Measurements from ENCODE around the gene CYP4F8. TPM values are rescaled to one million over a fixed set of nuclear protein-coding genes. Genes with fewer than 3 reads are reported as not detected.

The CYP4F8 gene
- polyA plus RNA-seq, 1 of the 3 experiments (the other 2 are of a cell fraction), result not detected

DNA sequence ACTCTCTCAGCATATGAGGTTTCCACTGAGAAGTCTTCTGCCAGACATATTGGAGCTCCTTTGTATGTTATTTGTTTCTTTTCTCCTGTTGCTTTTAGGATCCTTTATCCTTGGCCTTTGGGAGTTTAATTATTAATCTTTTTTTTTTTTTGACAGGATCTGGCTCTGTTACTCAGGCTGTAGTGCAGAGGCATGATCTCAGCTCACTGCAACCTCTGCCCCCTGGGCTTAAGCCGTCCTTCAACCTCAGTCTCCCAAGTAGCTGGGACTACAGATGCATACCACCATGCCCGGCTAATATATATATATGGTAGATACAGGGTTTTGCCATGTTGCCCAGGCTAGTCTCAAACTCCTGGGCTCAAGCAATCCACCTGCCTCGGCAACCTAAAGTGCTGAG is 19.1 kb downstream of the CYP4F8 start:
- Histone ChIP-seq H3F3A (replicated peaks; ENCODE audit: insufficient read depth) (no peaks in the 10 kb centered on the region), H3K4me3 (ENCODE audit: low read depth in 2 of 2, low read length in 1 of 2) (no peak overlapping the region), H2AFZ (ENCODE audit: low read depth) (no peak overlapping the region), H3K9ac (no peak overlapping the region), H3K4me2 (no peak overlapping the region), H3K4me1 (ENCODE audit: control insufficient read depth in 1 of 2, insufficient read depth in 2 of 2, low read depth in 1 of 2, low read length in 1 of 2) (no peaks in the 10 kb centered on the region), H4K20me1 (ENCODE audit: insufficient read depth) (no peaks in the 10 kb centered on the region), H3K79me2 (ENCODE audit: insufficient read depth) (no peaks in the 10 kb centered on the region), H3K9me3 (no peaks in the 10 kb centered on the region), H3K27me3 (ENCODE audit: insufficient read depth) (no peaks in the 10 kb centered on the region), H3K9me2 (no peaks in the 10 kb centered on the region), H3K36me3 (replicated peaks in 1 of 2; ENCODE audit: control insufficient read depth in 1 of 2, insufficient read depth in 2 of 2, low read length in 1 of 2) (no peaks in the 10 kb centered on the region), H3K27ac (ENCODE audit: low read depth in 2 of 2, low read length in 1 of 2) (no peak overlapping the region)
- CTCF ChIA-PET, result no interaction called here
- TF ChIP-seq TAF1 (IDR thresholded peaks at IDR 0.05; ENCODE audit: borderline replicate concordance, low read depth, low read length) (no peak), NRF1 (IDR thresholded peaks at IDR 0.05; ENCODE audit: low read depth, low read length) (no peak), RFX5 (IDR thresholded peaks at IDR 0.05; ENCODE audit: low read length) (no peak), MAX (IDR thresholded peaks at IDR 0.05; ENCODE audit: low read depth) (no peak), RCOR1 (IDR thresholded peaks at IDR 0.05; ENCODE audit: low read length) (no peak), RAD21 (IDR thresholded peaks at IDR 0.05; ENCODE audit: low read length) (no peak), GATA2 (CRISPR knock-in tag; IDR thresholded peaks at IDR 0.05) (no peak), POLR2AphosphoS5 (IDR thresholded peaks at IDR 0.05; ENCODE audit: low read depth, low read length) (no peak), CHD2 (IDR thresholded peaks at IDR 0.05; ENCODE audit: low read length, partially characterized antibody) (no peak), YY1 (IDR thresholded peaks at IDR 0.05; ENCODE audit: low read depth) (no peak), PBX3 (IDR thresholded peaks at IDR 0.05) (no peak), SMC3 (IDR thresholded peaks at IDR 0.05; ENCODE audit: low read depth, low read length) (no peak)
- TF ChIP-seq, protein P1, sequence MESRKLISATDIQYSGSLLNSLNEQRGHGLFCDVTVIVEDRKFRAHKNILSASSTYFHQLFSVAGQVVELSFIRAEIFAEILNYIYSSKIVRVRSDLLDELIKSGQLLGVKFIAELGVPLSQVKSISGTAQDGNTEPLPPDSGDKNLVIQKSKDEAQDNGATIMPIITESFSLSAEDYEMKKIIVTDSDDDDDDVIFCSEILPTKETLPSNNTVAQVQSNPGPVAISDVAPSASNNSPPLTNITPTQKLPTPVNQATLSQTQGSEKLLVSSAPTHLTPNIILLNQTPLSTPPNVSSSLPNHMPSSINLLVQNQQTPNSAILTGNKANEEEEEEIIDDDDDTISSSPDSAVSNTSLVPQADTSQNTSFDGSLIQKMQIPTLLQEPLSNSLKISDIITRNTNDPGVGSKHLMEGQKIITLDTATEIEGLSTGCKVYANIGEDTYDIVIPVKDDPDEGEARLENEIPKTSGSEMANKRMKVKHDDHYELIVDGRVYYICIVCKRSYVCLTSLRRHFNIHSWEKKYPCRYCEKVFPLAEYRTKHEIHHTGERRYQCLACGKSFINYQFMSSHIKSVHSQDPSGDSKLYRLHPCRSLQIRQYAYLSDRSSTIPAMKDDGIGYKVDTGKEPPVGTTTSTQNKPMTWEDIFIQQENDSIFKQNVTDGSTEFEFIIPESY (IDR thresholded peaks at IDR 0.05; ENCODE audit: borderline replicate concordance, low read depth), result no peak
- WGBS (ENCODE audit: low lambda C conversion rate), result 7% methylated on average over 3 of the region's 3 CpGs
- DNase-seq, result no peak
- POLR2A ChIA-PET, result no interaction called here

DNA sequence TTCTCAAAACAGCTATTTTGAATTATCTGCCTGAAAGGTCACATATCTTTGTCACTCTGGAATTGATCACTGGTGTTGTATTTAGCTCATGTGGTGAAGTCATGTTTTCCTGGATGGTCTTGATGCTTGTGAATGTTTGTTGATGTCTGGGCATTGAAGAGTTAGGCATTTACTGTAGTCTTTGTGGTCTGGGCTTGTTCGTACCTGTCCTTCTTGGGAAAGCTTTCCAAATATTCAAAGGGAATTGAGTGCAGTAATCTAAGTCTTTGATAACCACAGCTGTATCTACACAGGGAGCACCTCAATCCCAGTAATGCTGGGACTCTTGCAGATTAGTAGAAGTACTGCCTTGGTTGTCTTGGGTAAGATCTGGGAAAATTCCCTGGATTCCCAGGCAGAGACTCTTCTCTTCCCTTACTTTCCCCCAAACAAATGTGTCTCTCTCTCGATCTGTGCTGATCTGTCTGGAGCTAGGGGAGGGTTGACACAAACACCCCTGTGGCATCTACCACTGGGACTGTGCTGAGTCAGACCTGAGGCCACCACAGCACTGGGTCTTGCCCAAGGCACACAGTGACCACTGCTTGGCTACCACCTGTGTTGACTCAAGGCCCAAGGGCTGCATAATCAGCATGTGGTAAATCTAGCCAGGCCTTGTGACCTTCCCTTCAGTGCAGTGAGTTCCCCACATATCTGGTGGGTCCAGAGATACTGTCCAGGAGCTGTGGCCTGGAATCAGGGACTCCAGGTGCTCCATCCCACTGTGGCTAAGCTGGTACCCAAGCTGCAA is 20.2 kb downstream of the CYP4F8 start:
- TF ChIP-seq FOXJ3 (CRISPR knock-in tag; IDR thresholded peaks at IDR 0.05), result no peak
- CTCF ChIA-PET, result no interaction called here
- no peaks in the 10 kb centered on the region for H3K79me2 ChIP-seq (ENCODE audit: insufficient read depth)
- 0% methylated on average over 2 of the region's 2 CpGs for WGBS (ENCODE audit: low lambda C conversion rate)
- H3K9me2 ChIP-seq, result no peaks in the 10 kb centered on the region
- H3K4me1 ChIP-seq (ENCODE audit: control insufficient read depth in 1 of 2, insufficient read depth in 2 of 2, low read depth in 1 of 2, low read length in 1 of 2), result no peaks in the 10 kb centered on the region
- no peaks in the 10 kb centered on the region for H3F3A ChIP-seq (replicated peaks; ENCODE audit: insufficient read depth)
- H3K9ac ChIP-seq, result no peak overlapping the region
- no peaks in the 10 kb centered on the region for H3K9me3 ChIP-seq
- no peaks in the 10 kb centered on the region for H3K27me3 ChIP-seq (ENCODE audit: insufficient read depth)
- H3K36me3 ChIP-seq (replicated peaks in 1 of 2; ENCODE audit: control insufficient read depth in 1 of 2, insufficient read depth in 2 of 2, low read length in 1 of 2), result no peaks in the 10 kb centered on the region
- no peak overlapping the region for H2AFZ ChIP-seq (ENCODE audit: low read depth)
- H3K4me2 ChIP-seq, result no peak overlapping the region
- H4K20me1 ChIP-seq (ENCODE audit: insufficient read depth), result no peaks in the 10 kb centered on the region
- DNase-seq, result no peak
- POLR2A ChIA-PET, result no interaction called here
- no peak overlapping the region for H3K4me3 ChIP-seq (ENCODE audit: low read depth in 2 of 2, low read length in 1 of 2)
- H3K27ac ChIP-seq (ENCODE audit: low read depth in 2 of 2, low read length in 1 of 2), result no peak overlapping the region

All from SK-N-SH (cell line).